Body of pancreas (tissue), 4 donors: Measurements from ENCODE around the gene CTTN.
"Not testable (repeated sequence)": the region's sequence is repeated elsewhere in the genome, so short reads cannot be mapped to it uniquely, and the experiment has no call there.

Experiments used
- CTCF ChIP-seq, 7 experiments: fragments of 450-650 bp in 4 of 7; fragments of 200-600 bp in 3 of 7; sonication (generic) in 3 of 7; IDR thresholded peaks; one replicate each; pipeline ENCODE4 v1.5.1; 2016 to 2019; ENCODE audit warnings: antibody characterized with exemption in 7 of 7
- POLR2A ChIP-seq, 3 donors: fragments of 450-650 bp; IDR thresholded peaks; one replicate each; pipeline ENCODE4 v1.6.1; 2016; ENCODE audit warnings: antibody characterized with exemption in 3 of 3, mild to moderate bottlenecking in 2 of 3

DNA sequence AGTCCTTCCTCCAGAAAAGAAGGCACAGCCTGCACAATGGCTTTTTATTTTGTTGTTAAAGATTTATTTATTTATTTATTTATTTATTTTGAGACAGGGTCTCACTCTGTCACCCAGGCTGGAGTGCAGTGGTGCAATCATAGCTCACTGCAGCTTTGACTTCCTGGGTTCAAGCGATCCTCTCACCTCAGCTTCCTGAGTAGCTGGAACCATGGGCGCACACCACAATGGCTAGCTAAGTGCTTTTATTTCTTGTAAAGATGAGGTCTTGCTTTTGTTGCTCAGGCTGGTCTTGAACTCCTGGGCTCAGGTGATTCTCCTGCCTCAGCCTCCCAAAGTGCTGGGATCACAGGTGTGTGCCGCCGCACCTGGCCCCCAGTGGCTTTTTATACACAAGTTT, 10.0 kb downstream of the CTTN start:
- TF ChIP-seq CTCF, POLR2A (IDR thresholded peaks at IDR 0.05): not testable (repeated sequence)
